Endothelial cell of umbilical vein (primary cell): Measurements from ENCODE around the gene CDC42EP3.

Experiments
- EZH2 ChIP-seq: IDR thresholded peaks from 2 replicates; pipeline ENCODE4 v1.6.1; 2012; ENCODE audit warnings: borderline replicate concordance, low read depth, mild to moderate bottlenecking, moderate library complexity, low read length, inconsistent platforms; ENCODE audit not compliant: severe bottlenecking
- FOS ChIP-seq: IDR thresholded peaks from 2 replicates; pipeline ENCODE4 v1.6.1; 2011; ENCODE audit warnings: mild to moderate bottlenecking, low read length, moderate library complexity, borderline replicate concordance; ENCODE audit not compliant: insufficient read depth
- GATA2 ChIP-seq: IDR thresholded peaks from 2 replicates; pipeline ENCODE4 v1.7.0; 2011; ENCODE audit warnings: low read depth, mild to moderate bottlenecking, moderate library complexity, mixed read lengths, low read length; ENCODE audit not compliant: insufficient read length, insufficient read depth
- JUN ChIP-seq: IDR thresholded peaks from 2 replicates; pipeline ENCODE4 v1.6.1; 2011; ENCODE audit warnings: borderline replicate concordance, low read depth; ENCODE audit not compliant: insufficient read length, insufficient read depth
- MYC ChIP-seq: IDR thresholded peaks from one replicate; pipeline ENCODE4 v1.6.1; 2011; ENCODE audit warnings: mild to moderate bottlenecking, low read depth, low read length
- POLR2A ChIP-seq: IDR thresholded peaks from 2 replicates; pipeline ENCODE4 v1.6.1; 2012; ENCODE audit warnings: low read depth, mild to moderate bottlenecking, control low read depth, low read length
- POLR2AphosphoS5 ChIP-seq: IDR thresholded peaks from 2 replicates; pipeline ENCODE4 v1.6.1; 2012; ENCODE audit warnings: low read depth, mild to moderate bottlenecking, control low read depth, low read length, moderate library complexity; ENCODE audit not compliant: insufficient read depth
- TF ChIP-seq, protein P1 (sequence below), 2 donors: IDR thresholded peaks; 1 replicate in 1 of 2; 2 replicates in 1 of 2; pipeline ENCODE4 v1.5.1; 2011; ENCODE audit warnings: low read length in 2 of 2, mild to moderate bottlenecking in 2 of 2, moderate library complexity in 2 of 2, control low read depth in 1 of 2, inconsistent platforms in 1 of 2, low read depth in 1 of 2; ENCODE audit not compliant: insufficient read depth in 1 of 2; ENCODE audit errors: extremely low read depth in 1 of 2
- TF ChIP-seq, protein P2 (sequence below): IDR thresholded peaks from 2 replicates; pipeline ENCODE4 v1.6.1; 2011; ENCODE audit not compliant: insufficient read depth, insufficient read length

DNA sequence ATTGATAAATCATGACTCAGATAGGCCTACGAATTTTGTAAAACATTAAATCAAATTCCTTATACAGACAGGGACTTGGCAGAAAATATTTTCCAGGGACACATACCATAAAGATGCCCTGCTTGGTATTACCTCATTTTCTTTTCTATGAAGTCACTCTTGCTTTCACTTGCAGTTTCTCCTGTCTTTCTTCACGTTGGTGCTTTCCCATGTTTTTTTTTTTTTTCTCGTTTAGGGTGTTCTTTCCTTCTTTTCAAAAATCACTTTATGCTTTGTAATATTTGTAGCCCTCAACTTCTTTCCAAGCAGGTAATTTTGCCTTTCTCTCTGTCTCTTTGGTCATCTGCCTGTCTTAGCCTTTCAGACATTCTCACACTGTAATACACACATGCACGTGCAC is 40.7 kb downstream of the CDC42EP3 start:
- TF ChIP-seq, protein P1, sequence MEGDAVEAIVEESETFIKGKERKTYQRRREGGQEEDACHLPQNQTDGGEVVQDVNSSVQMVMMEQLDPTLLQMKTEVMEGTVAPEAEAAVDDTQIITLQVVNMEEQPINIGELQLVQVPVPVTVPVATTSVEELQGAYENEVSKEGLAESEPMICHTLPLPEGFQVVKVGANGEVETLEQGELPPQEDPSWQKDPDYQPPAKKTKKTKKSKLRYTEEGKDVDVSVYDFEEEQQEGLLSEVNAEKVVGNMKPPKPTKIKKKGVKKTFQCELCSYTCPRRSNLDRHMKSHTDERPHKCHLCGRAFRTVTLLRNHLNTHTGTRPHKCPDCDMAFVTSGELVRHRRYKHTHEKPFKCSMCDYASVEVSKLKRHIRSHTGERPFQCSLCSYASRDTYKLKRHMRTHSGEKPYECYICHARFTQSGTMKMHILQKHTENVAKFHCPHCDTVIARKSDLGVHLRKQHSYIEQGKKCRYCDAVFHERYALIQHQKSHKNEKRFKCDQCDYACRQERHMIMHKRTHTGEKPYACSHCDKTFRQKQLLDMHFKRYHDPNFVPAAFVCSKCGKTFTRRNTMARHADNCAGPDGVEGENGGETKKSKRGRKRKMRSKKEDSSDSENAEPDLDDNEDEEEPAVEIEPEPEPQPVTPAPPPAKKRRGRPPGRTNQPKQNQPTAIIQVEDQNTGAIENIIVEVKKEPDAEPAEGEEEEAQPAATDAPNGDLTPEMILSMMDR (IDR thresholded peaks at IDR 0.05; ENCODE audit: extremely low read depth in 1 of 2, insufficient read depth in 1 of 2, low read depth in 1 of 2, low read length in 2 of 2), result no peak
- TF ChIP-seq POLR2A (no peak), EZH2 (no peak), JUN (no peak), GATA2 (no peak), POLR2AphosphoS5 (no peak), MYC (no peak), FOS (no peak)
- TF ChIP-seq, protein P2, sequence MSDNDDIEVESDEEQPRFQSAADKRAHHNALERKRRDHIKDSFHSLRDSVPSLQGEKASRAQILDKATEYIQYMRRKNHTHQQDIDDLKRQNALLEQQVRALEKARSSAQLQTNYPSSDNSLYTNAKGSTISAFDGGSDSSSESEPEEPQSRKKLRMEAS, result no peak
